ENCODE measurements around the gene ATAD3B.
"Not testable (repeated sequence)": the region's sequence is repeated elsewhere in the genome, so short reads cannot be mapped to it uniquely, and the experiment has no call there.

Gene ATAD3B

DNA sequence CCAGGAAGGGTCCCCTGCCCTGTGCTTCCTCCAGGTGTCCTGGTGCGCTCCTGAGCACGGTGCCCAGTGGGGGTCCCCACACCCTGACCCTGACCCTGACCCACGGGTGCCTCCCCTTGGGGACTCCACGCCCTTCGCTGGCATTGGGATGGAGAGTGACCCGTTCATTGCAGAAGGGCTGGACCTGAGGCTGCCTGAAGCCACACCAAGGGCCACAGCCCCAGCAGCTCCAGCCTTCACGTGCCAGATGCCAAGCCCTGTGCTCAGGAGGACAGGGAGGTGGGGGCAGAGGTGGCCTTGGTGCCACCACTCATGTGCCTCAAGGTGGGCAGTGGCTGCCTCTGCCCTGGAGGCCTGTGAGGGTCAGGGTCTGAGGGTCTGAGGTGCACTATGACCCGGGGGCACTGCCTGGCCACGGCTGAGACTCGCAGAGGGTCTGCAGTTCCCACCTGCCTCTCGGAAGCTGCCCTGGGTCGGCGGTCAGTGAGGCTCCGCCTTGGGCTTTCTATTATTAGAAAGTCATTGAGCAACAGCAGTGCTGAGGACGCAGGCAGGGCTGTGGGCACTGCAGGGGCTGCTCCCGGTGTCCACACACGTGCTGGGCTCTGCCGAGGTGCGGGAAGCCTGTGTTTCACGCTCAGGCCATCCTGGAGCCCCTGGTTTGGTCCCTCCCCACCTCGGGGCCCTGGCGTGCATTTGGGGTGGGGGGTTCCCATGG, 61.8 kb downstream of the ATAD3B start:
- not testable (repeated sequence) for DNase-seq (ENCODE audit: low read depth, low spot score)

DNA sequence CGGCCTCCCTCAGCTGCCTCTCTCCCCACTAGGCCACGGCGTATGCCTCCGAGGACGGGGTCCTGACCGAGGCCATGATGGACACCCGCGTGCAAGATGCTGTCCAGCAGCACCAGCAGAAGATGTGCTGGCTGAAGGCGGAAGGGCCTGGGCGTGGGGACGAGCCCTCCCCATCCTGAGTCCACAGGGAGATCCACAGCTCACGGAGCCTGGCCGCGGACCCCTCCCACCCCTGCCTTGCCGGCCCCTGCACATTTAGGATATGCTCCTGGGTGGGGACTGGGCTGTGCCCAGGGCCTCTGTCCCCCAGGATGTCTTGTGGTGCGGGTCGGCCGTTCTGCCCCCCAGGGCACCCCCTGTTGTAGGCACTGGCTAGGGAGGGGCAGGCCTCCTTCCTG, 62.3 kb downstream of the ATAD3B start:
- not testable (repeated sequence) for DNase-seq (ENCODE audit: low read depth, low spot score)

DNA sequence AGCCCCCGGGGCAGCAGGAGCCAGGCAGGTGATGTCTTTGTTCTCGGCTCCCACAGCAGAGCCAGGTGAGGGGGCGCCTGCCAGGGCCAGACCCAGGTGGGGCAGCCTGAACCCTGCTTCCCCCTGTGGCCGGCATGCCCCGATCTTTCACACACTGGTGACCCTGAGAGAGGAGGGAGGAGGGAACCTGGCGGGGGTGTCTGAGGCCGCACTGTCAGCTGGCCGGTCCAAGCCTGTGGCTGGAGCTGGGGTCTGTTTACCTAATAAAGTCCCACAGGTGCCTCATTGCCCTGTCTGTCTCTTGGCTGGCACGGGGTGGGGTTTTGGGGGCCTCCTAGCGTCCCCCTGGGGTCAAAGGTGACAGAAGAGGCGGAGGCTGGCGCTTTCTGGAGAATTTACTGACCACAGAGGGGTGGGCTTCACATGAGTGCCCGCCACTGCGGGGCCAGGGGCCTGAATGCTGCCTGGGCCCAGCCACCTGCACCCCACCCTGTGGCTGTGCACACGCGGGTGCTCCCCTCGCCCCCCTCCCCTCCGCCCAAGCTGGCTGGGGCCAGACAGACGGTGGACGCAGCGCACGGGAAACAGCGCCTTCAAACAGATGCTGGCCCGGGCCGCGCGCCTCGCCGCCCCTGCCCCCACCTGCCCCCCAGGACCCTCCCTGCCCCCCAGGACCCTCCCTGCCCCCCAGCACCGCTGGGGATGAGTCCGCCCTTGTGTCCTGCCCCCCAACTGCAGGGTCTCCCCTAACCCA, 63.0 kb downstream of the ATAD3B start:
- DNase-seq (ENCODE audit: low read depth, low spot score) = no peak

DNA sequence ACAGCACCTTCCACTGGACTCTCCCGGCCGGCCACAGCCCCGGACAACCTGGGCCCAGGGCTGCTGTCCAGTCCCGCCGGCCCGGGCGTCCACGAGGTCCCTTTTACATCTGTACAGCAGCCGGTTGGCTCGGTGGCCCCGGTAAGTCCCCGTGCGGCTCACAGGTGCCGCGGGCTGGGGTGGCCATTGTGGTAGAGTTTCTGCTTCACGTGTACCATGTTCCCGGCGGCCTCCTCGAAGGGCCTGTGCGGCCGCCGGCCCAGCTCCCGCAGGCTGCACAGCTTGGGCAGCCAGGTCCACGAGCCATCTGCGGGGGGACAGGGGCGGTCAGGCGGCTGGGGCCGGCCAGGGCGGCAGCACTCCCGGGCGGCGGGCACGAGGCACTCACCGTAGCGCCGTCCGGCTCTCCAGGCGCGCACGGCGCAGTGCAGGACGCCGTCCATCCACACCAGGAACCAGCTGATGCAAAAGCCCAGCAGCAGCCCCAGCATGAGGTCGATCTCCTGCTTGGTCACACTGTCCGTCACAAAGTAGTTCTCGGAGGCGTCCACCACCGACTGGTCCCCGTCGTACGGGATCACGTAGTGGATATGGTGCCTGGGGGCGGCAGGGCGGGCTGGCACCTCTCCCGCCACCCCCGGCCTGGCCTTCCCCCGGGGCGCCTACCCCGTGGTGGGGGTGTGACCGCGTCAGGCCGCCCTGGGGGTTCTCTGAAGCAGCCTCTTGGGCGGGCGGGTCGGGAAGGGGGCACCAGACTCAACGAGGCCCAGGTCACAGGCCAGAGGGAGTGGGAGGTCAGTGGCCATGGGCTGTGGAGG, 63.8 kb downstream of the ATAD3B start:
- no peak for DNase-seq (ENCODE audit: low read depth, low spot score)

DNA sequence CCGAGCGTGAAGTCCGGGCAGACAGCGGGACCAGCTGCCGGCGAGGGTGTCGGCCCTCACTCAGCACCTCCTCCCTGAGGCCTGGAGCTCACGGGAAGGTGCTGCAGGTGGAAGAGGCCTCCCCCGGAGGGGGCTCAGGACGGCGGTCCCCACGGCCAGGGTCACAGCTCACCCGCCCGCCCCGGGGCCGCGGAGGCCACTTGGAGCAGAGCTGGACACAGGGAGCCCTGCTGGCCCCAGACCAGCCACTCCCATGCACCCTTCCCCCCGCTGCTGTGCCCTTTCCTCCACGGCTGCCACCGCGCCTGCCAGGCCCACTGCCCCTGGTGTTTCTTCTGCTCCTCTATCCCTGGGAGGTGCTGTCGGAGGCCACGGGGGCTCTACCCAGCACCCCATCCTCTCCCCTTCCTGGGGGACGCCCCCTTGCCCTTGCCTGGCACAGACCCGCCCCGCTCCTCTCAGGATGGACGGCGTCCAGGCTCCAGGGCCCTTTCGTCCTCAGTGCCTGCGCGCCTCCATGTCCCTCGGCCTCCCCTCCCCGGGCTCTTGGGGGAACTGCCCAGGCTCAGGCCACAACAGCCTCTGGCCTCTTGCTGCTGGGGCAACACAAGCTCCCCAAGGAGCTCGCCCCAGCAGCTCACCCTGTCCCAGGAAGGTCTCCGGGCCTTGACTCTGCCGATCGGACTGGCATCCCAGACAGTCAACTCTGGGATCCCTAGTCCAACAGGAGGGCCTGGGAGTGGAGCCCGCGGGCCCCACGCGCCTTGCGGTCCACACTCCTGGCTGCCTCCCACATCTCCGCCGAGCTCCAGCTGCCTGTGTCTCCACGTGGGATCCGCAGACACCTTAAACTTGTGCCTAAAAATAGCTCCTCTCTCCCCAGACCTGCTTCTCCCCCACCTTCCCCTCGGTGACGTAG, 64.7 kb downstream of the ATAD3B start:
- DNase-seq (ENCODE audit: low read depth, low spot score) = no peak

DNA sequence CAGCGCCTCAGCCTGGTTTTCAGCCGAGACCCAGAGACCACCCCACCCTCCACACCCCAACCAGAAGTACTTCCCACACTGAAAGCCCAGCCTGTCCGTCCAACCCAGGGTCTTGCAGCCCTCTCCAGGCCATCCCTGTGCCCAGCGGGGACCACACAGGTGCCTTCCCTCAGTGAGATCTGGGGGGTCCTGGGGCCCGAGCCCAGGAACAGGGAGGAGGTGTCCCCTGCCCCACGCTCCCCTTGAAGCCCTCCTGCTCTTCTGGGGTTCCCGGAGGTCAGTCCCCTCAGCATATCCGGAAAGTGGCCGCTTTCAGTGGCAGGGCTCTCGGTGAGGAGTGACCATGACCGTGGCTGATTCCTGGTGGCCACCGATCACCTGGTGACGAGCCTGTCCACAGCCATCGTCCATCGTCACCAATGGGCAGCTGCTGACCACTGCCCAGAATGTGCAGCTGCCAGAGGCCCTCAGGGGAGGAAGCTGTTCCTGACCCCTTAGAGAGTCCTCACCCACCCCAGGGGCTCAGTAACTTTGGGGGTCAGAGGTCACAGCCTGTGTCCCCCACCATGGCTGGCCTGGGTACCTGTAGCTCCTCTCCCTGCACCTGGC, 65.5 kb downstream of the ATAD3B start:
- no peak for DNase-seq (ENCODE audit: low read depth, low spot score)

DNA sequence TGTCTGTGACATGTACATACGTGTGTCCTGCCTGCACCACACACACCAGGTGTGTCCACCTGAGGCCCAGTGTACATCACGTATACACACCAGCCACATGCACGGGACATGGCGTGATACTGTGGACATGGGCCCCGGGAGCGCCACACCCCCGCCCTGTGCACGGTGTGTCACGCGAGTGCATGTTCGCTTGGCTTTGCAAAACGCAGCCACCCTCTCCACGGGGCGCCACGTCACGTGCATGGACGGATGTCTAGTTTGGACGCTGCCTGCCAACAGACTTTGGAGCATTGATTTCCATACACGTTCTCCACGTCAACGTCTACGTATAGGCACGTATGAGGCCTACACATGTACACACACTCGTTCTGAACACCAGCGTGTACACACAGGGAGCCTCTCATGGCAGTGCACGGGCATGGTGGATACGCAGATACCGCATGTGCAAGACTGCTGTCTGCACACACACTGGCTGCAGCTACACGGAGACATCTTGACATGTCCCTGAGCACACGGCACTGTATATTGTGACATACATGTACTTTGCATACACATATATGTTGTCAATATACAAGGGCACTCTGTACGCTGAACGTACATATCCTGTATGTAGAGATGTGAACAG, 66.2 kb downstream of the ATAD3B start:
- no peak for DNase-seq (ENCODE audit: low read depth, low spot score)

DNA sequence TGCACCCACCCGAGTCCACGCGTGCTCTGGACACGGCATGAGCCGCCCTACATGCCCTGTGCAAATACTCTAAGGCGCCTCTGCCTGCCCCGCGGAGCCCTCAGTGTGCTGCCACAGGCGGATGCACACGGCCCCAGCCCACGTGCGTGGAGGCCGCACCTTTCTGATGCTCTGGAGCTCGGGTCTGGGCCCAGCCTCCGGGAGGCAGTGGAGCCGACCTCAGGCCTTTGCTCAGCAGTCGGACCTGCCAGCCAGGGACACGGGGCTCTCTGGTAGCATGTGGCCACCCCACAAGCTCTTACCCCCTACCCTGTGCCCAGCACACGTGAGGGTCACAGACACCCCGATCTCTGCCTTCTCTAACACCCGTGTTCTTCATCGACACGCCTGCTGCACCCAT, 66.8 kb downstream of the ATAD3B start:
- no peak for DNase-seq (ENCODE audit: low read depth, low spot score)

DNA sequence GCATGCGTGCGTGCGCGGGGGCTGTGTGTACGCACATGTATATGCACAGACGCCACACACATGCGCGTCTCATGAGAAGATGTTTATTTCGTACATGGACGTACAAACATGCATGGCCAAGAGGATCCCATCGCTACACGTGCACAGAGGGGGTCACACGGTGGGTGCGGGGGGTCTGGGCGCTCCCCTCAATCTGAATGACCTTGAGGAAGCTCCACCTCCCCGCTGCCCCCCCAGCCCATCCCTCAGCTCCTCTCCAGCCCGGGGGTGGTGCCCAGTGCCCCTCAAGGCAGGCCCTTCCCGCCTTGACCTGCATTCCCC, 67.4 kb downstream of the ATAD3B start:
- no peak for DNase-seq (ENCODE audit: low read depth, low spot score)

DNA sequence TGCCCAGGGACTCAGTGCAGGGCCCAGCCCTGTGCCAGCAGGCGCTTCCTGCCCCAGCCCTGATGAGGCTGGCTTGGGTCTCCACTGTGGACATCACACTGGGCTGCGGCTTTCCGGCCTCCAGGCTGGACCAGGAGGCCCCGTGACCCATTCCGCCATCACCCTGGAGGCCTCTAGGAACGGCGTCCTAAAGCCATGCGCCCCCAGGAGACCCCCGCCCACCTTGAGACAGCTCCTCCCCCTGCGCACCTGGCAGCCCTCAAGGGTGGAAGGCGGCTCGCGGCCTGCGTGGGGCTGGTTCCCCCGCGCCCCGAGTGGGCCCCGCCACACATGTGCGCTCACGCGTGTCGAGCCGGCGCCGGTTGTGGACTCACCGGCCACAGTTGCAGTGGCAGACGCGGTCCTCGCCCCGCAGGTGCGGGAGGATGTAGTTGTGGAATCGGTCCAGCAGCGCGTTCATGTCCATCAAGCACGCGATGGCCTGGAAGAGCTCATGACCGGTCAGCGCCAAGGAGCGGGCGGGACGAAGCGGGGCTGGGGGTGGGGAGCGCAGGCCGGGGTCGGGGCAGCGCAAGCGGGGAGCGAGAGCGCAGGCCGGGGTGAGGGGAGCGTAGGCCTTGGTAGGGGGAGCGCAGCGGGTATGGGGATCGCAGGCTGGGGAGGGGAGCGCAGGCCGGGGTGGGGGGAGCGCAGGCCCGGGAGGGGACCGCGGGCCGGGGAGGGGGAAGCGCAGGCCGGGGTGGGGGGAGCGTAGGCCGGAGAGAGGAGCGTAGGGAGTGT, 67.9 kb downstream of the ATAD3B start:
- peak; percentile 70 for DNase-seq (ENCODE audit: low read depth, low spot score)

DNA sequence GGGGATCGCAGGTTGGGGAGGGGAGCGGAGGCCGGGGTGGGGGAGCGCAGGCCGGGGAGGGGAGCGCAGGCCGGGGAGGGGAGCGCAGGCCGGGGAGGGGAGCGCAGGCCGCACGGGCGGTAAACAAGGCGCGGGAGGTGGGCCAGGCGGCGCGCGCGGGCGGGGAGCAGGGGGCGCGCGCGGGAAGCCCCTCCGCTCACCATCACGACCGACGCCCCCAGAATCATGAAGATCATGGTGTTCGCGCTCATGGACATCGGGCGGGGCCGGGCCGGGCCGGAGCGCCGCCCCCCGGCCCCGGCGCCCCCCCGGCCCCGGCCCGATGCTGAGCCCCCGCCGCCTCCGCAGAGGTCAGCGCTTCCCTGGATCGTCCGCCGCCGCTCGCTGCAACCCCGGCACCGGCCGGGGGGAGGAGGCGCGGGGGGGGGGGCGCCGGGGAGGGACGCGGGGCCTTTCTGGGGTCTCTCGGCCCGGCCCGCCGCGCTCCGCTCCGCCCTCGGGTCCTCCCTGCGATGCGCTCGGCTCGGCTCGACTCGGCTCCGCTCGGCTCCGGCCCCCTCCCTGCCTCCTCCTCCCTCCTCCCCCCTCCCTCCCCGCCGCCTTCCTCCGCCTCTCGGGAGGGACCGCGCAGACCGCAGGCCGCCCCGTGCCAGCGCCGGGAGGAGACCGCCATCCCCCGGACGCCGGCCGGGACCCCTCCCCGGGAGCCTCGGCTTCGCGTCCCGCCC, 68.7 kb downstream of the ATAD3B start, which contains the start of gene TMEM240:
TMEM240 (minus strand) TSS at position 535 of the 728 bp plus-strand sequence; CDS start at position 257, 278 bp downstream.
- DNase-seq (ENCODE audit: low read depth, low spot score) = peak; percentile 92

DNA sequence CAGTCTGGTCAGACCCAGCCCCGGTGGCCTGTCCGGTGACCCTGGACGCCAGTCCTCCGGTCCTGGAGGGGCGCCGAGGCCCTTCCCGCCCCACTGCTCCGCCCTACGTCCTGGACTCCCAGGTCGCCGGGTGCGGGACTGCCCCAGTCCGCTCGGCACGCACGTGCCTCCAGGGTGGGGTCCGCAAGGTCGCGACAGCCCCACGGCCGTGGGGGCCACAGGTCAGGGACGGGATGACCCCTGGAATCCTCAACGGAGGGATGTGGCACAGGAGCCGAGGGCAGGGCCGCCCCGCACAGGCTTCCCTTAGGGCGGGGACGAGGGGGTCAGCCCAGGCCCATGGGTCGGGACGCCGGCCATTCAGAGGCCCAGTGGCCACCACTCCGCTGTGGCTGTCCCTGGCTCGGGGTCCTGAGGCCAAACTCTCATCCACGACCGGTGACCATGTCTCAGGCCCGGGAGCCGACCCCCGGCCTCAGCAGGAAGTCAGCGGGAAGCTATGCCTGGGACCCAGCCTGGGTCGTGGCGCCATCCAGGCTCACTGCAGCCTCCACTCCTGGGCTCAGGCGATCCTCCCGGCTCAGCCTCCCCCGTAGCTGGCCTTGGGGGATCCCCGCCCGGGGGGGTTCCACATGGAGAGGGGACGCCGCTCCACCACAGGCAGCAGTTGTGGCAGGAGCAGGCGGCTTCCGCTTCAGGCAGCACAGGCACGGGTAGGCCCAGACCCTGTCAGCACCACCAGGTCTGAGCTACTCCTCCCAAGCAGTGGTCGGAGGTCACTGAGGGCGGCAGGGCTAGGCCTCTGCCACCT, 69.5 kb downstream of the ATAD3B start:
- DNase-seq (ENCODE audit: low read depth, low spot score) = no peak

DNA sequence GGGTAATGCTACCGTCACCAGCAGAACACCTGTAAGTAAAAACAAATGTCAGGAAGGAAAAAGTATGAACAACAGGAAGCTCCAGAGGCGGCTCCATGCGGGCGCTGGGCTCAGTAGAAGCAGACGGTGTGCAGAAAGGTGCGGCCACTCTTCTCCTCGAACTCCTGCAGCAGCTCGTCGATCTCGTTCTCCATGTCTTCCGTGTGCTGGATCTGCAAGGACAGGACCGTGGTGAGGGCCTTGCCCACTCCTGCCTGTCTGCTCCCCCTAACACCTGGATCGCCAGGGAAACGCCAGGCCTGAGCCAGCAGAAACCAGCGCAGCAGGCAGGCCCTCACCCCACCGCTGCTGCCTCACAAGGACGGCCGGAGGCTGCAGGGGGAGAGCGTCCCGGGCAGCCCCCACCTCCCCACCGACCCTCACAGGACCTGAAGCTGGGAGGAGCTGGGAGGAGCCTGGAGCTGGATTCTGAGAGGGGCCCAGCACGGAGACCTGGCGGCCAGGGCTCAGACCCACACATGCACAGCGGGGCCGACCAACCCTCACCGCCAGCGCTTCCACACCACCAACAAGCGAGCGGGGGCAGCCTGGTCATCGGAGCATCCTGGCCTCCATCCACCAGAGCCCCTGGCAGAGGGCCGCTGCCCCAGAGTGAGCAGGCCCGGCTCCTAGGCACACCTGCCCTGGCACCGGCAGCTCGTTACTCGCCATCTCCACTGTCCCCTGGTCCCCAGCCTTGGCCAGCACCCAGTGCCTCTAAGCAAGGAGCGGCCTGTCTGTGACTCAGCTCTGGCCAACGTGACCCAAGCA, 70.6 kb downstream of the ATAD3B start:
- no peak for DNase-seq (ENCODE audit: low read depth, low spot score)

DNA sequence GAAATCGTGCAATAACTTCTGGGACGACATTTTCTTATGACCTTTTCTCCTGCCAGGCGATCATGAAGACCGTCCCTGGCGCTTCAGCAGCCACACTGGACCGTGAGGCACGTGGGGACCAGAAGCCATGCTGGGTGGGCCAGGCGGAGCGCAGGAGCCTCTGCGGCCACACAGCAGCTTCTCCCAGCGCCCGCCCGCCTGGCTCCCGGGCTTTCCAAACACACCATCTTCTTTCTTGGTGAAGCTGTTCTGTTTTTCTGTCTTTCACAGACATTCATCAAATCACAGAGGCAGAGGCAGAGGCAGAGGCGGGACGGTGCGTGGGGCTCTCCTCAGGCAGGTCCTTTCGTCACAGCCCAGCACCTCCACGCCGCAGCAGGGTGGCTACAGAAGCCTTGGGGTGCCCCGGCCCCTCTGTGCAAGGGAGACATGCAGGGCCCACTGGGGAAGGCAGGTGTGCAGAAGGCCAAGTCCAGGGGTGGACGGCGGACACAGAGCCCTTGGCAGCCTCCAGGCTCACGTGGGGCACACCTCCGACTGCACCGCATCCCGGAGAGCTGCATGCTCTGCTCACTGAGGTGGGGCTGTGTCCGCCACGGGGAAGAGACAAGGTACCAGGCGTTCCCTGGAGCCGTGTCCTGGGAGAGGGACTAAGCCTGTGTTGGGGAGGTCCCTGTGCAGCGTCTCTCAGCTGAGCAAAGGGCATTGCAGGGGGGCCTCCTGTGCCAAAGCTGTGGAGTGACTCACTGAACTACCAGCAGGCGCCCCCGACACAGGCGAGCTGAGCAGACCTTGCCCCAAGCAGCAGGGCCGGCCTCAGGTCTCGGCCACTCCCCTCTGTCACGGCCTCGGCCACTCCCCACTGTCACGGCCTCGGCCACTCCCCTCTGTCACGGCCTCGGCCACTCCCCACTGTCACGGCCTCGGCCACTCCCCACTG, 71.5 kb downstream of the ATAD3B start:
- no peak for DNase-seq (ENCODE audit: low read depth, low spot score)

DNA sequence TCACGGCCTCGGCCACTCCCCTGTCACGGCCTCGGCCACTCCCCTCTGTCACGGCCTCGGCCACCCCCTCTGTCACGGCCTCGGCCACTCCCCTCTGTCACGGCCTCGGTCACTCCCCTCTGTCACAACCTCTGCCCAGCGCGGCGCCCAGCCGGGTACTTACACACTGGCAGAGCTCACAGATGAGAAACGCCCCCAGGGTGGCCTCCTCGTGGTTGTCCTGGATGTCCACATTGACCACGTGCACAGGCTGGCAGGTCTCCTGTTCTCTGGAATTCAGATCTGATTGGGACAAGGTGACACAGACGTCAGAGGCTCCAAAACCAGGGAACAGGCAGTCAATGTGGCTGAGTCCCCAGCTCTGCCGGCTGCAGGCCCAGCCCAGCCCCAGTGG, 72.1 kb downstream of the ATAD3B start:
- DNase-seq (ENCODE audit: low read depth, low spot score) = no peak

DNA sequence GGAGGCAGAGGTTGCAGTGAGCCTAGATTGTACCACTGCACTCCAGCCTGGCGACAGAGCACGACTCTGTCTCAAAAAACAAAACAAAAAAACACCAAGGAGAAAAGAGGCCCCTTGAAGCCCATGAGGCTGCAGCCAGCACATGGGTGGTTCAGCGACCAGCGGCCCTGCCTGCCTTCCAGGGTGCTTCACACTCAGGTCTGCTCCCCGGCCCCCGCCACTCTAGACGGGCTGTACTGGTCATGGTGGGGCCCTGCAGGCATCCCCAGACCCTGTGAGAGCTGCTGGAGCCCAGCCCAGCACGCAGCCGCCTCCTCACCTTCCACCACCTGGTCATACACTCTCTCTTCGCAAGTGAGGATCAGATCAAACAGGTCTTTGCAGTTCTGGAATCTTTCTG, 73.0 kb downstream of the ATAD3B start:
- DNase-seq (ENCODE audit: low read depth, low spot score) = no peak
